Activated CD4-positive, alpha-beta T cell treated with anti-CD3 and anti-CD28 coated beads, Interleukin-2, amount 50 U/mL, for 1 hour (primary cell): ENCODE measurements around the gene GCNT2.
"Not testable (repeated sequence)": the region's sequence is repeated elsewhere in the genome, so short reads cannot be mapped to it uniquely, and the experiment has no call there.

Experiments used
- DNase-seq: peaks from one replicate; pipeline ENCODE4 v3.0.0-alpha.2; 2020

The GCNT2 gene

GRCh38 chr6:10521104-10521808 lies at the start of gene GCNT2:
Gene GCNT2, plus strand, starts transcription at chr6:10521351. Its CDS starts 7,561 bp downstream, at chr6:10528912.
- DNase-seq, result no peak

- DNase-seq, result no peak
These were observed 48.5 kb upstream of the GCNT2 start for GRCh38 chr6:10472634-10473033.

GRCh38 chr6:10478187-10479040 lies 42.7 kb upstream of the GCNT2 start:
- DNase-seq, result no peak

- no peak for DNase-seq
These were observed 41.0 kb upstream of the GCNT2 start for GRCh38 chr6:10479939-10480700.

- DNase-seq, result no peak
These were observed 40.0 kb upstream of the GCNT2 start for GRCh38 chr6:10481101-10481500.

GRCh38 chr6:10482636-10483257 lies 38.4 kb upstream of the GCNT2 start:
- DNase-seq, result no peak

- no peak for DNase-seq
These were observed 36.2 kb upstream of the GCNT2 start for GRCh38 chr6:10484912-10485311.

- DNase-seq, result no peak
These were observed 35.7 kb upstream of the GCNT2 start for GRCh38 chr6:10485406-10485805.

GRCh38 chr6:10486215-10486614 lies 34.9 kb upstream of the GCNT2 start:
- no peak for DNase-seq

- DNase-seq, result not testable (repeated sequence)
These were observed 34.1 kb upstream of the GCNT2 start for GRCh38 chr6:10486944-10487588.

GRCh38 chr6:10487668-10488327 lies 33.4 kb upstream of the GCNT2 start:
- no peak for DNase-seq

- DNase-seq, result no peak
These were observed 29.7 kb upstream of the GCNT2 start for GRCh38 chr6:10491463-10491862.

- DNase-seq, result not testable (repeated sequence)
These were observed 29.2 kb upstream of the GCNT2 start for GRCh38 chr6:10491905-10492304.

GRCh38 chr6:10495029-10495428 lies 26.1 kb upstream of the GCNT2 start:
- DNase-seq, result no peak

GRCh38 chr6:10505529-10505928 lies 15.6 kb upstream of the GCNT2 start:
- no peak for DNase-seq

- DNase-seq, result no peak
These were observed 13.9 kb upstream of the GCNT2 start for GRCh38 chr6:10507298-10507697.

- DNase-seq, result no peak
These were observed 13.4 kb upstream of the GCNT2 start for GRCh38 chr6:10507715-10508114.

GRCh38 chr6:10510592-10511367 lies 10.4 kb upstream of the GCNT2 start:
- DNase-seq, result peak; percentile 21

GRCh38 chr6:10511477-10511876 lies 9.7 kb upstream of the GCNT2 start:
- no peak for DNase-seq

GRCh38 chr6:10513544-10513943 lies 7.6 kb upstream of the GCNT2 start:
- no peak for DNase-seq
